Mesenteric fat pad (tissue), 1 donor: ENCODE data around the gene STX12. TPM values are rescaled to one million over a fixed set of nuclear protein-coding genes. Genes with fewer than 3 reads are reported as not detected.
"Not testable (repeated sequence)": the region's sequence is repeated elsewhere in the genome, so short reads cannot be mapped to it uniquely, and the experiment has no call there.

ENCODE experiments used
- DNase-seq: peaks from one replicate; pipeline ENCODE4 v3.0.0-alpha.2; 2020; ENCODE audit warnings: low spot score
- total RNA-seq: library from RNA; stranded (reverse); fragmentation: NEBNext Ultra II Directional; extraction: Animal tissue kit (Norgen Biotek cat#: 25700); gene quantifications from one replicate; pipeline ENCODE4 v1.2.1, GENCODE V29; 2021
- donor health status: DM: yes; HTN: yes; CAD: no.

Gene STX12
- total RNA-seq, 1 donor from 2014 or later = 84.2 TPM

- not testable (repeated sequence) for DNase-seq
Observed at GRCh38 chr1:27829339-27829960, 56.4 kb downstream of the STX12 start.

DNA sequence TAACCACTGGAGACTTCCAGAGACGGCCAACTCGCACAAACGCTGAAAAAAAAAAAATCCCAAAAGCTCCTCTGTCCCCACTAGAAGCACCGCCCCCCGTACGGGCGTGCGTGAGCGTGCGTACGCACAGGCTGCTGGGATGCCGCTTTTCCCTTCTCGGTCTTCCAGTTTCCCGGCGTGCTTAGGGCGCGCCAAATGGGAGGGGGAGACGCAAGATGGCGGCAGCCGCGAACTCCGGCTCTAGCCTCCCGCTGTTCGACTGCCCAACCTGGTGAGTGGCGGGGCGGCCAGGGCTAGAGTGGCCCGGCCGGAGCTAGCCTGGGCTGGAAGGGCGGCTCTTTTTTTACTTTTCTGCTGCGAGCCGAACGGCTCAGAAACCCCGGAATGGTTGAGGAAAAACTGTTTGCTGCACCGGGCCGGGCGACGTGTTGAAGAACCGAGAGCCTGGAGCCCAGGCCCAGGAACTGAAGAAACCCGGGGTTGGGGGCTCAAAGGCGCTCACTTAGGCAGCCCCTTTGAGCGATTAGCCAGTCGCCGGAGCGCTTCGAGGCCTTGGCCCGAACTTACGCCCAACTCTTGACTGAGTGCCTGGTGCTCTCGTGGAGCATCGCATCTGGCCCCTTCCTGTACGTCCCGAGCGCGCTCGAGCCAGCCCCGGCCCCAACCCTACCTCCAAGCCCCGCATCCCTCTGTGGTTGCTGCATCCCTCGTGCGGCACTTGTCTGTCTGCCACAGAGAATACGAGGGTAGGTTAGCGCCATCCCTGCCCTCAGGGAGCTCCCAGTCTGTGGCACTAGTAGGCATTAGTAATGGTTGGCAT lies 57.8 kb downstream of the STX12 start, which contains the start of gene PPP1R8:
Gene PPP1R8 (plus strand): TSS at position 162 of the 820 bp plus-strand sequence. CDS start 54 bp downstream, at position 216.
- DNase-seq = peak; percentile 96

- DNase-seq = no peak
Observed at GRCh38 chr1:27831568-27832410, 58.8 kb downstream of the STX12 start.

- DNase-seq = no peak
Observed at GRCh38 chr1:27832762-27833161, 59.7 kb downstream of the STX12 start.

GRCh38 chr1:27833470-27833869 lies 60.5 kb downstream of the STX12 start:
- no peak for DNase-seq

GRCh38 chr1:27835046-27835445 lies 62.0 kb downstream of the STX12 start:
- no peak for DNase-seq

DNA sequence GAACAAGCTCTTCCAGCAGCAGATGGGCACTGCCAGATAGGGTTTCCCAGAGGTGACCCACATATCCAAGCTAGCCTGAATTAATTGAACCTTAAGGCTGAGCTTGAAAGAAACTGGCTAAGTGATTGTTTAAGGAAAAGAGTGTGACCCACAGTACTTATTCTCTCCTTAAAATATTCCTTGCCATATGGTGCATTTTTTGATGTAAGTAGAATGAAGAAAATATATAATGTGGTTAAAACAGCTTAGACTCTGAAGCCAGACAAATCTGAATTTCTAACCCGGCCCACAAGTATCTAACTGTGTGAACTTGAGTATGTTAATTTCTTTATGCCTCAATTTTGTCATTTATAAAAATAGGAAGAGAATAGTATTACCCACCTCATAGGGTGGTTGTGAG lies 62.5 kb downstream of the STX12 start:
- no peak for DNase-seq

DNA sequence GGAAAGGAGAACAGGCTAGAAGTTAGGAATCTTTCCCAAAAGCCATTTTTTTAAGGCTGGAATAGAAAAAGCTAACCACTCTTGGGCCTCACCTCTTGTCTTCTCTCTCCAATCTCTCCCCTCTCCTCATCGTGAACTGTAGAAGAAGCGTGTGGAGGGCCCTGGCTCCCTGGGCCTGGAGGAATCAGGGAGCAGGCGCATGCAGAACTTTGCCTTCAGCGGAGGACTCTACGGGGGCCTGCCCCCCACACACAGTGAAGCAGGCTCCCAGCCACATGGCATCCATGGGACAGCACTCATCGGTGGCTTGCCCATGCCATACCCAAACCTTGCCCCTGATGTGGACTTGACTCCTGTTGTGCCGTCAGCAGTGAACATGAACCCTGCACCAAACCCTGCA lies 76.9 kb downstream of the STX12 start:
- peak; percentile 59 for DNase-seq

DNA sequence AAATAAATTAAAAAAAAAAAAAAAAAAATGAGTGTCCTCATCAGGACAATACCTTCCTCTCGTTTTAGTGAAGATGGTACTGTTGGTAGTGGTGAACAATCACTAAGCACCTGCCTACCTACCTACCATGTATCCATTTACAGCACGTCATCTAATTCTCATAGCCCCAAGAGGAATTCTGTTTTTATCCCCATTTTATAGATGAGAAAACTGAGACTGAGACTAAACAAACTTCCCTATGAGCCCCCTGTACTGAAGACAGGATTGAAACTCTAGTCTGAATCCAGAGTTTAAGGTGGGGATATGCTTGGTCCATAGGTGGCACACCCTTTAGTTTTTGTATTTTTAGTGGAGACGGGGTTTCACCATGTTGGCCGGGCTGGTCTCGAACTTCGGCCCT lies 82.1 kb downstream of the STX12 start:
- DNase-seq = no peak

- peak; percentile 78 for DNase-seq
Observed at GRCh38 chr1:27856561-27857343, 83.7 kb downstream of the STX12 start.

GRCh38 chr1:27857552-27857951 lies 84.5 kb downstream of the STX12 start:
- DNase-seq = peak; percentile 57

DNA sequence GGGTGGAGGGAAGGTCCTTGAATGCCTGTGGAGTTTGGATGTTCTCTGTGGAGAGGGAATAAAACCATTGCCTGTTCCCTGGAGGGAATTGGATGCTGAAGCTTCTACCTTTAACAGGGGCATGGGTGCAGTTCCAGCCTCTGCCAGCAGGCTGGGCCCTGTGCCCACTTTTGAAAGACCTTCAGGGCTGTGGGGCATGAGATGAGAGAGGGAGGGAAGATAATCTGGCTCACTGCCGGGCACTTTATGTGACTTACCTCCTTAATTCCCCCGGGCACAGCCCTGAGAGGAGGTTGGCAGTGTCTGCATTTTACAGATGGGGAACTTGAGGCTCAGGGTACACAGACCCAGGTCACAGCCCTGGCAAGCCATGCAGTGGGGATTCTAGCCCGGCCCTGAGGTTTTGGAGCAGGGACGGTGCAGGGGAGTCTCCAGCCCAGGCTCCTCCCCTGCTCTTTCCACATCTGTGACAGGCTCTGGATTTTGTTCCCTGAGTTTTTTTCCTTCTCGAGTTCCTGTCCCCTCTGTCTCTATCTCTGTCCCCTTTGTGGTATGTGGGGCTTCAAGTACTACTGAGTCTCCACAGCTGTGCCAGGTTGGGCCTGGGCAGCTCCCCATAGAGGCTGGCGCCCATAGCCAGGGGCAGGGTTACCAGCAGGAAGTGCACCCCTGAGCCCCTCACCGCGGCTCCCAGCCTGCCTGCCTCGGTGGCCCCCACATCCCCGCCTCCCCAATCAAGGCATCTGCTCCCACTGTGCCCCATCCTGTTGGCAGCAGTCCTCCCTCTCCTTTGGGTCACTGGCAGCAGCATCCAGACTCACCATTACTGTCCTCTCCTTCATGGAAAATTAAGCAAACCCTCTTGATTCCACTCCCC lies 85.3 kb downstream of the STX12 start:
- DNase-seq = peak; percentile 93

- DNase-seq = no peak
Observed at GRCh38 chr1:27858949-27859576, 86.0 kb downstream of the STX12 start.

- no peak for DNase-seq
Observed at GRCh38 chr1:27861436-27861835, 88.4 kb downstream of the STX12 start.

- DNase-seq = no peak
Observed at GRCh38 chr1:27862004-27862403, 89.0 kb downstream of the STX12 start.

- DNase-seq = no peak
Observed at GRCh38 chr1:27862671-27863537, 89.9 kb downstream of the STX12 start.

DNA sequence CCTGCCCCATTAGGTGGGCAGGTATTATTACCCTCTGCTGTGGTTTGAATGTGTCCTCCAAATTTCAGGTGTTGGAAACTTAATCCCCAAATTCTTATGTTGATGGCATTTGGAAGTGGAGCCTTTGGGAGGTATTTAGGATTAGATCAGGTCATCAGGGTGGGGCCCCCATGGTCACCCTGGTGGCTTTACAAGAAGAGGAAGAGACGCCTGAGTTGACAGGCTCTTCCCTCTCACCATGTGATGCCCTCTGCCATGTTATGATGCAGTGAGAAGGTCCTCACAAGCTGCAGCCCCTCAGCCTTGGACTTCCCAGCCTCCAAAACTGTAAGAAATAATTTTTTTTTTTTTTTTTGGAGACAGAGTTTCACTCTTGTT lies 90.5 kb downstream of the STX12 start:
- no peak for DNase-seq

DNA sequence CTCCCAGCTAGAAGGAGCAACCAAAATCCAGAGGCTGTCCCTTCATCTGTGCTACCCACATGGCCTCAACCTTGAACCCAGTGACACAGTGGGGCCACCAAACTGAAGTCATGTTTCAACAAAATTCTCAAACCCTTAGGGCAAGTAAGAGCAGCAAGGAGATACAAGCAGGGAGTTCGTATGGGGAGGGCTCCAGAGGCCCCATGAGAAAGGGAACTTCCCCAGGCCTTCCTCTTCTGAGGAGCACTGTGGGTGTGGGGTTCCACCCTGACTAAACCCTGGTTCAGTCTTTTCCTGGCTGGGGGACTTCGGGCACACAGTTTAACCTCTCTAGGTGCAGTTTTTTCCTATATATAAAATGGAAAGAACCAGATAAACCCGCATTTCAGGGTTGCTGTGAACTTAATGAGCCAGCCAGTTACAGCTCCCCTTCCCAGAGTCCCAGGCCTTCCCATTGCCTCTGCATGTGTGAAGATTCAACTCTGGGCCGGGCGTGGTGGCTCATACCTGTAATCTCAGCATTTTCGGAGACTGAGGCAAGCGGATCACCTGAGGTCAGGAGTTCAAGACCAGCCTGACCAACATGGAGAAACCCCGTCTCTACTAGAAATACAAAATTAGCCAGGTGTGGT lies 91.4 kb downstream of the STX12 start:
- DNase-seq = no peak
